Measurements from ENCODE around the gene GOLGA3.
"Not testable (repeated sequence)": the region's sequence is repeated elsewhere in the genome, so short reads cannot be mapped to it uniquely, and the experiment has no call there.

Gene GOLGA3

DNA sequence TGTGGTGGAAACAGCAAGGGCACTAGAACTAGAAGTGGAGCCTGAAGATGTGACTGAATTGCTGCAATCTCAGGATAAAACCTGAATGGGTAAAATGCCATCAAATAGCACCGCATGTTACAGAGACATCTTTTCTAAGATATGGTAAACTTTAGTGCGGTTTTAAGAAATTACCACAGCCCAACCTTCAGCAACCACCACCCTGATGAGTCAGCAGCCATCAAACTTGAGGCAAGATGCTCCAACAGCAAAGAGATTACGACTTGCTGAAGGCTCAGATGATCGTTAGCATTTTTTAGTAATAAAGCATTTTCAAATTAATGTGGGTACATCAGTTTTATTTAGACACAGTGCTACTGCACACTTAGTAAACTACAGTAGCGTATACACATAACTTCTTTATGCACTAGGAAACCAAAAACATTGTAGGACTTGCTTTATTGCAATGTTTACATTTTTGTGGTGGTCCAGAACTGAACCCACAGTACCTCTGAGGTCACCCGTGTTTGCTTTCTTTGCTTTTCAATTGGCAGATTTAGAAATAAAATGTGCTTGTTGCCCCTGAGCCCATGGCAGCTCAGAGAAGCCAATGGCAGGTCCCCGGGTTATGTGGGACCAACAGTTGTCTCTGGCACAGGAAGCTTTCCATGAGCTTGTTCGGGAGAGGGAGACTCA lies 15.9 kb downstream of the GOLGA3 start:
- DNase-seq (ENCODE audit: low spot score): no peak

DNA sequence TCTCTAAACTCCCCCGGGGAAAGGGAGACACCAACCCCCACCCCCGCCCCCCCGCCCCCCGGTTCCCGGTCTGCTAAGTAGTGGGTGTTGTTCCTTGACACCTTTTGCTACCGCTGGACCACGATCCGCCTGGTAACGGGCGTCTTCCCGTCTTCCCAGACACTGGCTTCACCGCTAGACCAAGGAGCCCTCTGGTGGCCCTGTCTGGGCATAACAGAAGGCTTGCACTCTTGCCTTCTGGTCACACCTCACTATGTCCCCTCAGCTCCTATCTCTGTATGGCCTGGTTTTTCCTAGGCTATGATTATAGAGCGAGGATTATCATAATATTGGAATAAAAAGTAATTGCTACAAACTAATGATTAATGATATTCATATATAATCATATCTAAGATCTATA lies 19.3 kb downstream of the GOLGA3 start:
- DNase-seq (ENCODE audit: low spot score): not testable (repeated sequence)

DNA sequence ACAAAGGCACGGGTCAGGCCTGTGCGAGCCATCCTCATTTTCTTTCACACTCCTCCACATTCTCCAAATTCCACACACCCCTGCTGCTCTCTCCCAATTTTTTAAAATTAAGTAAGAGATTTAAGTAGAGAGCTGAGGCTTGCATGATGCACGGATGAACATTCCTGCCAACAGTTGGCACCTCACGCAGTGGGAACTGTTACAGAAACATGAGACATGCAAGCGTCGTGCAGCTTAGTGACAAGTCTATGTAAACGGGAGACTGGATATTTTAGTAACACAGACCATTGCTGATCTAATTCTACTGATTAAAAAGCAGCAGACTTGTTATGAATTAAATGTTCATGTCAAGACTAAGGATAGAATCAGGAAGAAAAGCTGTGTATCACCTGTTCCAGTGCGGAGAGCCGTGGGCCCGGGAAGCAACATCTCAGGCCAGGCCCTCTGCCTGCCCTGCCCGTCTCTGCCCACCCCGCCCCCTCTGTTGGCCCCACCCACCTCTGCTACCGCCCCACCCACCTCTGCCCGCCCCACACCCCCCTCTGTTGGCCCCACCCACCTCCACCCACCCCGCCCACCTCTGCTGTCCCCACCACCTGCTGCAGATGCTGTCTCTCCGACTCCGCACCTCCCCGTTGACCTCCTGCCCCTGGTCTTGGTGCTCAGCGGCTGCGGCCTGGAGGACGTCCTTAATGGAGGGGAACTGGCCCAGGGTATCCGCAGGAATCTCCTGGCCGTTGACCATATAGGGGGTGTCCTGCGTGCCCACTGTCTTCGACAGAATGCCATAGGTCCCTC lies 21.2 kb downstream of the GOLGA3 start:
- no peak for DNase-seq (ENCODE audit: low spot score)

DNA sequence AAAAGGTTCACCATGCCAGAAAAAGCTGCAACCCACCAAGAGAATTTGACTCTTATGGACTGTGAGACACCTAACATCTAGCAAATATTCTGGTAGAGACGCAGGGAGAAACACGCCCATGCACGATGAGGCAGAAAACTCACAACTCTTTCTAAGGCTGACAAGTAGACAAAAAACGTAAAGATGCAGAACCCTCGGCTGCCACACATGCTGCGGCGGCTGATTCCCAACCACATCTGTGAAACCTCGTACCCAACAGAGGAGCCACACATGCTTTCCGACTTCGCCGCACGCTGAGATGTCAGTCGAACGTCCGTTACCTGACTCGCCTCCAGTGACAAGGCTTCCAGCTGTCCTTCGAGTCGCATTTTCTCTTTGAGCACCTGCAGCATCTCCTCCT lies 21.8 kb downstream of the GOLGA3 start:
- DNase-seq (ENCODE audit: low spot score): no peak

DNA sequence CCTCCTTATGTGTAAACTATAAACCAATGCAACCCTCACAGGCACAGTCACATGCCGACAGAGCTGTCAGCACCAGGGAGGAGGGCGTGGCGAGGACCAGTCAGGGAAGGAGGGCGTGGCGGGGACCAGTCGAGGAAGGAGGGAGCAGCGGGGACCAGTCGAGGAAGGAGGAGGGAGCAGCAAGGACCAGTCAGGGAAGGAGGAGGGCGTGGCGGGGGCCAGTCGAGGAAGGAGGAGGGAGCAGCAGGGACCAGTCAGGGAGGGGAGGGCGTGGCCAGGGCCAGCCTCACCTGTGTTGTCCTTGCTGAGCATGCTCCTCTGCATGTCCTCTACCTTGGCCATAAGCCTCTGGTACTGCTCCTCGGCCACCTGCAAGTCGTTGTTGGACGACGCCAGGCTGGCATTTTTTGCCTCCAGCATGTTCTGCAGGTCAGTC lies 24.2 kb downstream of the GOLGA3 start:
- DNase-seq (ENCODE audit: low spot score): no peak

DNA sequence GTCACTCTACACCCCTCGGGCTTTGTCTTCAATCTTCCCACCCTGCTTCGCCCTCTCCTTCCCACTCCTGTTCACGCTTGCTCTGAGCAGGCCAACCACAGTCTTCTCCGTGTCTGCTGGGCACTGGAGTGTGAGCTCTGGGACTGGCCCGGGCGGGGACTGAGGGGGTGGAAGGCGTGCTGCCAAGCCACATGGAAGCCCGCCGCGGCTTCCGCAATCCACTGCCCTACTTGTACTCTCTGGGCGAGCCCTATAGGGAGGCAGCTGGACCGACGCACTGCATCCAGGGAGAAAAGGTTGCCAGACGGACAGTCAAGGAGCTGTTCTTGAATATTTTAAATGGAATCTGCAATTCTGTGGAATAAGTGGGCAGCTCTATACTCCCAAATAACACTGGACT lies 24.8 kb downstream of the GOLGA3 start:
- no peak for DNase-seq (ENCODE audit: low spot score)

DNA sequence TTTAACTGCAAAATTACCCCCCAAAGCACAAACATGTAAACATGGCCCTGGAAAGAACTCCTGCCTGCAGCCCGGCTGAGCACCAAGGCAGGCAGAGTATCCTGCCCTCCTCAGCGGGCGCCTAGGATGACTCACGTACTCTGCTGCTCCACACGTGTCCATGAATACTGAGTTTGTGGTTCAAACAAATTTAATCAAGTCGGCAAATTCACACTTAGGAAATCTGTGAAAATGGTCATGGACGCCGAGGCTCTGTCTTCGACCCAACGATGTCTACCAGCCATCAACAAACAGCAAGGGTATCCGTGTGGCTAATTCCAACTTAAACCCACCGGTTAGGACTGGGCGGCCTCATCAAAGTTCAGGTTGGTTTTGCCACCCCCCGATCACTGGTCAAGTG lies 25.5 kb downstream of the GOLGA3 start:
- no peak for DNase-seq (ENCODE audit: low spot score)

DNA sequence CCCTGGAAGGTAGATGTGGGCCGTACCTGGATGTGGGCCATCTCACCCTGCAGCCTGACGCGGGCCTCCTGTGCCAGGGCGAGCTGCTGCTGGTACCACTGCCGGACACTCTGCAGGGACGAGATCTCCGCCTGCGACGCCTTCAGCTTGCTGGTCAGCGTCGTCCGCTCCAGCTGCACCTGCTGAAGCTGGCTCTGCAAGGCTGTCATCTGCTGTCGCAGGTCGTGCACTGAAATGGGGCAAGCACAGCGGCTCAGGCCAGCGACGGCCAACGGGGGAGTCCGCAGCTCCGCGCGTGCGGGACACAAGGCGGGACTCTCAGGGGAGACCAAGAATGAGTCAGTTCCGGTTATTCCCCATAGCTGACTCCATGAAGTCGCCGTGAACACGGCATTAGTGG lies 26.9 kb downstream of the GOLGA3 start:
- DNase-seq (ENCODE audit: low spot score): no peak

DNA sequence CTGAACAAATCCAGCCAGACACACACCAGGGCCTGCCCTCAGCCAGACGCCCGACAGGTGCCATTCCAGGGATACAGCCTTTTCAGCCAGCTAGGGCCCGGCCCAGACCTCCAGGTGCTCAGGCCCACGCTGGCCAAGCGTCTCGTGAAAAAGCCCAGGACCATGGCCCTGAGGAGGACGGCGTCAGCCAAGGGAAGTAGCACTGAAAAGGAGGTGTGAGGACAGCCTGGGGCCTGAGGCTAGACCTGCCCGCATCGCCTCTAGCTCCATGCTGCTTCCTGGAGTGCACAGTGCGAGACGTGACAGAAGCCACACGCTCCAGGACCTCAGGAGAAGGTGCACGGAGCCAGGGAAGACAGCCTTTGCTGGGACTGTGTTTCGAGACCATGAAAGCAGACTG lies 29.8 kb downstream of the GOLGA3 start:
- no peak for DNase-seq (ENCODE audit: low spot score)

DNA sequence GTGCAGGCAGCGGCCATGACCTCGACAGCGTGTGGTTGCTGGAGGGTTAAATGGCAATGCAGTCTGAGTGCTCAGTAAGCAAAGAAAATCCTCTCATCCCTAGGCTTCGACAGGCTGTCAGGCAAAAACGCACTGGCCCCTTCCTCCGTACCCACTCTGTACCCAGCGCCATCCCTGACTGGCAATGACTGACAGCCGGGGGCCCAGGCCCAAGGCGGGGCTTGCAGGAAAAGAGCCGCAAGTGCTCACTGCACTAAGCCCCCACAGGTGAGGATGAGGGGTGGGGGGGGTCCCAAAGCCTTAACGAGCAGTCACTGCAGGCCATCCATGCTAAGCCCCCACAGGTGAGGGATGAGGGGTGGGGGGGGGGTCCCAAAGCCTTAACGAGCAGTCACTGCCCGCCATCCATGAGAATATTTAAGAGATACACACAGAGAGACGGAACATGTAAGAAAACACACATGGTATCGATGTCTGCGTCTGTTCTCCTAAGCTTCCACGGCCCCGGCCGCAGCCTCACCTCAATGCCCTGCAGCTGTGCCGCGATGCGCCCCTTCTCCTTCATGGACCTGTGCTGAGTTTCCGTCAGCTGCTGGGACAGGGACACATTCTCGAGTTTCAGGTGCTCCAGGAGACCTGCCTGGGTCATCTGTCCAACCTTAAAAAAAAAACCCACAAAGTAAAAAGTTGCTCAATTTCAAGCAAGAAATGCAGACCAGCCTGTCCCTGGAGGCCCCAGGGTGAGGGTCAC lies 30.7 kb downstream of the GOLGA3 start:
- no peak for DNase-seq (ENCODE audit: low spot score)

DNA sequence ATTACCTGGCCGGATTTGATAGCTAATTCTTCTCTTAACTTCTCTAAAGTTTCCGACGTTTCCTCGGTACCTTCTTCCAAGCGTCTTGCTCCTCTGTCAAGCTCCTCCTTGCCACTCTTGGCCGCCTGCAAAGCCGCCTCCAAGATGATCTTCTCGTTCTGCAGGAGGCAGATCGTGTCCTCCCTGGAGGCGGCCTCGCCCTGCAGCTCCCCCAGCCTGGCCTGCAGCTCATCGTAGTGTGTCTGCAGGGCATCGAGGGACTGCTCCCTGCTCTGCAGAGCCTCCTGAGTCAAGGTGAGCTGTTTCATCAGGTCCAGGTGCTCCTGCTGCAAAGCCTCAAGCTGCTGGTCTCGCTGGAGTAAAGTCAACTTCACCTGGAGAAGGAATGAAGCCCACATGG lies 32.8 kb downstream of the GOLGA3 start:
- DNase-seq (ENCODE audit: low spot score): no peak

DNA sequence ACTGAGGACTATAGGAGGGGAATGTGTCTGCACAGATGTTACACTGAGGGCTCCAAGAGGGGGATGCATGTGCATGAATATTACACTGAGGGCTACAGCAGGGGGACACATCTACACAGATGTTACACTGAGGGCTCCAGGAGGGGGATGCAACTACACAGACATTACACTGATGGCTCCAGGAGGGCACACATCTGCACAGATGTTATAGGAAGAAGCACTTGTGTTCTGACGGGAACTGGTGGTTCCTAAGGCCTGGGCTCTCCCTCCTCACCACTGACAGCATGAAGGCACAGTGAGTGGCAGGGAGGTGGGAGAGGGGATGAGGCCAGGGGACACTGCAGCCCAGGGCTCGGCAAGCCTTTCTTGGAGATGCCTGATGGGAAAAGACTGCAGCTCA lies 36.7 kb downstream of the GOLGA3 start:
- not testable (repeated sequence) for DNase-seq (ENCODE audit: low spot score)

DNA sequence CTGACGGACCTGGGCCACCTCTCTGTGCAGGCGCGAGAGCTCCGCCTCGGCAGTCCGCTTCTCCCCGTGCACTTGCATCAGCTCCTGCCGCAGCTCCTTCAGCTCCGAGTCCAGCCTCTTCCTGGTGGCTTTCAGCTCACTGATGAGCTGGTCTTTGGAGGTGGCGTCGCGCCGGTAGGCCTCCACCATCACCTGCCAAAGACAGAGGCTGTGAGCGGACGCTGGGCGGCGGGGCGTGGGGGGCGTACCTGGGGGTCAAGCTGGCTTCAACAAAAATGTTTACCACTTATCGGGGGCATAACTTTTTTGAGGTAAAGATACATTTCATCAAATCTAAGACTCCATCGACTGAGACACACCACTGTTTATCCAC lies 39.6 kb downstream of the GOLGA3 start:
- DNase-seq (ENCODE audit: low spot score): no peak

DNA sequence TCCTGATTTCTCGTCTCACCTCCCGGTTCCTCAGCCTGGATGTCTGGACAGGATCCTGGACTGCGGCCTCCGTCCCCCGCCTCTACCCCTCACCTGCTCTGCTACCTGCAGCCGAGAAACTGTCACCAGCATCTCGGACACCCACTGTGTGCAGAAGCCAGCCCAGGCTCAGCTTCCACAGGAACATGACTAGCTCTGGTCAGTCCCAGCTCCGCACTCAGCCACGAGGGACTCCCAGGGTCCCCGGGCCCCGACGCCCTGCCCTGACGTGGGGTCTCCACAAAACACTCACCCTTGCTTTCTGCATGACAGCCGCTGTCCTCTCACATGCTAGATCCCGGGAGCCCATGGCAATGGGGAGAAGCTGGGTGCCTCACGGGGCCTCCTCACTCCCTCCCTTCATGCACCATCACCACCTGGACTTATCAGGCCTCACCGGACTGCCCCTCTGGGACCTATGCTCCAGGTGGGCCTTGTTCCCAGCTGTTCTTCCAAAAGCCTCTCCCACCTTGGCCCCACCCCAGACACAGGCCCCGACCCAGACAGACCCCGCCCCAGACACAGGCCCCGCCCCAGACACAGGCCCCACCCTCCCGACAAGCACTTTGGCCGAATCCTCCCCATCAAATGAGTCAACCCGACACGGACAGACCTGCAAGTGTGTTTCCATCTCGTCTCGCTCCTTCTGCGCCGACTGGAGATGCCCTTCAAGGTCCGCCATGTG lies 40.1 kb downstream of the GOLGA3 start:
- DNase-seq (ENCODE audit: low spot score): no peak

DNA sequence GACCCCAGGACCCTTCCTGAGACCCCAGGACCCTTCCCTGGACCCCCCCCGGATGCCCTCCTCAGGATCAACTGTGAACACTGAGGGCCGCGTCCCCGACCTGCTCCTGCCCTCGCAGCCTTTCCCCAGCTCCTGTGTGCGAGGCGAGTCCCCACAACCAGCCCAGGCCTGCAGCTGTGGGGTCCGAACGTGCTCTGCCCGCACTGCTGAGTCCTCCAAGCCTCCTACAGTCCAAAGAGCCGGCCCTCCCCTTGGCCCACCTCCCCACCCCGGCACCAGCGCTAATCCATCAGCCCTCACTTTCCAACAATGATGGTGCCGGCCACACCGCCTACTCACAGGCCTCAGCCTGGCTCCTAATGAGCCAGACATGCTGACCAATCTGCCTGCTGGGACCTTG lies 40.8 kb downstream of the GOLGA3 start:
- DNase-seq (ENCODE audit: low spot score): no peak

DNA sequence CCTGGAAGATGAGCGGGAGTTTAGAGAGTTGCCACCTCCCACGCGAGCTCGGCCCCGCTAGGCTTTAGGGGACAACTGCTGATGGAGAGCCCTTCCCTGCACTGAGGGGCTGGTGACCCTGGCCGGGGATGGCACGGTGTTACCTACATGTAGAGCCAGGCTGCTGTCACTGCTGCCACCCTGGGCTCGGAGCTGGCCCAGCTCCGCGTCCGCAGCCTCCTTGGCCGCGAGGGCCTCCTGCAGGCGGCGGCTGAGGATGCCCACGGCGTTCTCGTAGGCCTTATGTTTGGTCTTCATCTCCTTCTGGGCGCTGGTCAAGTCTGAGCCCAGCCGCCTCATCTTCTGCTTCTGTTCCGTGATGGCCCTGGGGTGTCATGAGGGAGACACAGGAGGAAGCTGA lies 42.5 kb downstream of the GOLGA3 start:
- no peak for DNase-seq (ENCODE audit: low spot score)

DNA sequence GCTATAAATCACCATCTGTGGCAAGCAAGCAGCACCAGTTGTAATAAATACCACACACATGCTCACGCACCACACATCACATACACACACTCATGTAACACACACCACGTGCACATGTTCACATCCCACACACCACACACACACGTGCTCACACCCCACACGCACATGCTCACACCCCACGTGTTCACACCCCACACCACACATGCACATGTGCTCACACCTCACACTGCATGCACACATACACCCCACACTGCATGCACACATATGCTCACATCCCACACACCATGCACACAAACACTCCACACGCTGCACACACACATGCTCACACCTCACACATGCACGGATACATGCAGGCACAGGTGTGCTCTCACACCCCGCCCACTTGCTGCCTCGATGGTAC lies 44.1 kb downstream of the GOLGA3 start:
- no peak for DNase-seq (ENCODE audit: low spot score)

DNA sequence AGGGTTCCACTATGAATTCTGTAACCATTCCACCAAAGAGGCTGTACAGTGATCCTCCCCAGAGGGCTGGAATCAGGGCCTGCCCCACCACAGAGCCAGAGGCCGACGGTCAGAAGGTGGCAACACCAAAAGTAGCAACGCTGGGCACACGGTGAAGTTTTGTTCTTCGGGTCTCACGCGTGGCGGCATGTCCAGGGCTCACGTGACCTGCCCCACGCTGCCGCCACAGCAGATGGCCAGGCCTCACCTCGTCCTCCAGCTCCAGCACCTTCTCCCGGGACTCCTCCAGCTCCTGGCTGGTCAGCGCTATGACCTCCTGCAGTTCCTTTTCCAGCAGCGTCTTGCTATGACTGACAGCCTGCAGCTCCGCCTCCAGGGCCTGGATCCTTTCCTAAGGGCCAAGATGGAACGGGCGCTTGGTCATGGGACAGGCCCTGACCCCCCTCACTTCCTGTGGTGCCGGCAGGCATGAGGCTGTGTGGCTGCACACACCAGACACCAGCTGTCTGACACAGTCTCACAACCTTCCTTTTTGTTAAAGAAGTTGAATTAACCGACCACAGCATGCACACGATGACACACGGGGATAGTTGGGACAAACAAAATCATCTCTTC lies 44.6 kb downstream of the GOLGA3 start:
- no peak for DNase-seq (ENCODE audit: low spot score)

DNA sequence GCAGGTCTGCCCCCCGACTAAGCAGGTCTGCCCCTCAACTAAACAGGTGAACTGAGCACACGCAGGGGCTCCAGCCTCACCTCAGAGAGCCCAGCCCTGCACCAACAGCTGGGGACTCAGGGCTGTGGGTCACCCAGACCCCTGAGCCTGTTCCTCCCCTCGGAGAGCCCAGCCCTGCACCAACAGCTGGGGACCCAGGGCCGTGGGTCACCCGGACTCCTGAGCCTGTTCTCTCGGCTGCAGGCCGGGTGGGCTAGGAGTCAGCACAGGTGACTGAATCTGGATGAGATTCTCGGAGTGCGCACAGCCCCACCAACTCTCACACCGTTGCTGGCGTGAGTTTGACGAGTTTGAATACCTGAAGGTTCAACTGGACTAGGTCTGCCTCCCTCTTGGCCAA lies 46.7 kb downstream of the GOLGA3 start:
- DNase-seq (ENCODE audit: low spot score): no peak

DNA sequence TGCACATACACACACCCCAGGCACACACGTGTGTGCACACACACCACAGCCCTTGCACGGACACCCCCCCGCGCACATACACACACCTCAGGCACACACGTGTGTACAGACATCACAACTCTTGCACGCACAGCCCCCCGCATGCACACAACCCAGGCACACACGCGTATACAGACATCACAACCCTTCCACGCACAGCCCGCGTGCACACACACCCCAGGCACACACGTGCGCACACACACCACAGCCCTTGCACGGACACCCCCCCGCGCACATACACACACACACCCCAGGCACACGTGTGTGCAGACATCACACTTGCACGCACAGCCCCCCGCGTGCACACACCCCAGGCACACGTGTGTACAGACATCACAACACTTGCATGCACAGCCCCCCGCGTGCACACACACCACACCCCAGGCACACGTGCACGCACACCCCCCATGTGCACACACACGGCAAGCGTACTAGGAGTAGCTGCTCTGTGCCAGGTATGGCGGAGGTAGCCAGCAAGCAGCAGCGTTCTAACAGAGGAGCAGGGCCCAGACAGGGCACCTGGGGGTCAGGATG lies 48.8 kb downstream of the GOLGA3 start:
- DNase-seq (ENCODE audit: low spot score): no peak

DNA sequence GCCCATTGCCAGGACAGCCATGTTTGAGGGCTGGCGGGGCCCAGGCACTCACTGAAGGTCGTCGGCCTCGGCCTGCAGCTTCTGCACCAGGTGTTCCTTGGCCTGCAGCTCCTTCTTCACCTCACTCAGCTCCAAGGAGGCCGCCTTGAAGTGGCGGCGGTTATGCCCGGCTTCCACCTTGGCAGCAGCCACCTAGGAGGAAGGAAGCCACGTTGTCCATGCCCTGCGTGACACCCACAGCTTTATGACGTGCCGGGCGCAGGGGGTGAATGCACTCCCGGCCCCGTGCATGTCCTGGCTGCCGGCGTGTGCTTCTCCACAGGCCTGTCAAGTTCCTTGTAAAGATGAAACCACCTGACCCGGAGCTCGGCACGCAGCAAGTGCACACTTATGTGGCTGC lies 51.1 kb downstream of the GOLGA3 start:
- no peak for DNase-seq (ENCODE audit: low spot score)
